T-helper 1 cell treated with Interleukin-12 subunit alpha and Interleukin-12 subunit beta and Interleukin-4 antibody, amounts not matched to agents 30 μg/mL and 1 μg/mL, for 36 hours (primary cell): ENCODE results near the gene KRT81.
"Not testable (repeated sequence)": the region's sequence is repeated elsewhere in the genome, so short reads cannot be mapped to it uniquely, and the experiment has no call there.

Experiments
- H3K27ac Mint-ChIP-seq: one replicate; pipeline ENCODE4 v1.8.0; 2021; ENCODE audit warnings: mild to moderate bottlenecking, mixed read lengths
- H3K27me3 Mint-ChIP-seq: one replicate; pipeline ENCODE4 v1.8.0; 2021; ENCODE audit warnings: low read depth, mixed read lengths
- H3K36me3 Mint-ChIP-seq: one replicate; pipeline ENCODE4 v1.8.0; 2021; ENCODE audit warnings: low read depth, mixed read lengths
- H3K4me1 Mint-ChIP-seq: one replicate; pipeline ENCODE4 v1.8.0; 2021; ENCODE audit warnings: low read depth, mixed read lengths
- H3K4me3 Mint-ChIP-seq: one replicate; pipeline ENCODE4 v1.8.0; 2021; ENCODE audit warnings: mild to moderate bottlenecking, moderate library complexity, mixed read lengths
- H3K9me3 Mint-ChIP-seq: one replicate; pipeline ENCODE4 v1.8.0; 2021; ENCODE audit warnings: mixed read lengths

The KRT81 gene

GRCh38 chr12:52296572-52297215 is 5.4 kb upstream of the KRT81 start:
- Mint-ChIP-seq H3K4me3 (no peak overlapping the region), H3K36me3 (peaks cover 2% of the 10 kb centered on the region), H3K27ac (no peak overlapping the region), H3K4me1 (peaks cover 6% of the 10 kb centered on the region), H3K27me3 (peaks cover 57% of the 10 kb centered on the region), H3K9me3 (no peaks in the 10 kb centered on the region)

GRCh38 chr12:52295663-52296062 is 4.3 kb upstream of the KRT81 start:
- Mint-ChIP-seq H3K36me3 (peaks cover 2% of the 10 kb centered on the region), H3K9me3 (no peaks in the 10 kb centered on the region), H3K27ac (no peak overlapping the region), H3K27me3 (peaks cover 61% of the 10 kb centered on the region), H3K4me1 (peaks cover 6% of the 10 kb centered on the region), H3K4me3 (no peak overlapping the region)

GRCh38 chr12:52294803-52295202 is 3.5 kb upstream of the KRT81 start:
- Mint-ChIP-seq H3K4me1 (peaks cover 6% of the 10 kb centered on the region), H3K9me3 (no peaks in the 10 kb centered on the region), H3K36me3 (peaks cover 2% of the 10 kb centered on the region), H3K4me3 (no peak overlapping the region), H3K27ac (no peak overlapping the region), H3K27me3 (peaks cover 59% of the 10 kb centered on the region)

- Mint-ChIP-seq H3K27me3 (peaks cover 51% of the 10 kb centered on the region), H3K4me3 (no peak overlapping the region), H3K9me3 (no peaks in the 10 kb centered on the region), H3K36me3 (peaks cover 2% of the 10 kb centered on the region), H3K4me1 (peaks cover 6% of the 10 kb centered on the region), H3K27ac (no peak overlapping the region)
Measured at GRCh38 chr12:52293926-52294325, 2.6 kb upstream of the KRT81 start.

GRCh38 chr12:52290483-52291134 is 725 bp downstream of the KRT81 start:
- Mint-ChIP-seq H3K4me1 (peaks cover 10% of the 10 kb centered on the region), H3K27me3 (peaks cover 27% of the 10 kb centered on the region)
- H3K4me3 Mint-ChIP-seq, H3K9me3 Mint-ChIP-seq, H3K27ac Mint-ChIP-seq, H3K36me3 Mint-ChIP-seq: not testable (repeated sequence)

GRCh38 chr12:52287816-52288805 is 3.2 kb downstream of the KRT81 start:
- H3K27me3 Mint-ChIP-seq = peaks cover 17% of the 10 kb centered on the region
- H3K9me3 Mint-ChIP-seq, H3K36me3 Mint-ChIP-seq, H3K4me3 Mint-ChIP-seq, H3K27ac Mint-ChIP-seq, H3K4me1 Mint-ChIP-seq: not testable (repeated sequence)

GRCh38 chr12:52286857-52287785 is 4.2 kb downstream of the KRT81 start:
- H3K27ac Mint-ChIP-seq, H3K4me1 Mint-ChIP-seq: not testable (repeated sequence)

GRCh38 chr12:52285851-52286530 is 5.3 kb downstream of the KRT81 start:
- peaks cover 3% of the 10 kb centered on the region for H3K27me3 Mint-ChIP-seq
- no peaks in the 10 kb centered on the region for H3K36me3 Mint-ChIP-seq
- no peak overlapping the region for H3K27ac Mint-ChIP-seq
- H3K4me1 Mint-ChIP-seq = peaks cover 6% of the 10 kb centered on the region
- no peaks in the 10 kb centered on the region for H3K9me3 Mint-ChIP-seq
- no peak overlapping the region for H3K4me3 Mint-ChIP-seq

More at GRCh38 chr12:52286857-52287785, 4.2 kb downstream of the KRT81 start:
- not testable (repeated sequence) for H3K36me3 Mint-ChIP-seq, H3K4me3 Mint-ChIP-seq, H3K9me3 Mint-ChIP-seq
- H3K27me3 Mint-ChIP-seq = peaks cover 11% of the 10 kb centered on the region

GRCh38 chr12:52285172-52285745 is 6.1 kb downstream of the KRT81 start:
- no peak overlapping the region for H3K4me3 Mint-ChIP-seq
- no peaks in the 10 kb centered on the region for H3K36me3 Mint-ChIP-seq
- H3K27me3 Mint-ChIP-seq = peaks cover 5% of the 10 kb centered on the region
- H3K4me1 Mint-ChIP-seq = peaks cover 6% of the 10 kb centered on the region
- no peak overlapping the region for H3K27ac Mint-ChIP-seq
- H3K9me3 Mint-ChIP-seq = no peaks in the 10 kb centered on the region

- H3K4me1 Mint-ChIP-seq = peaks cover 6% of the 10 kb centered on the region
- no peaks in the 10 kb centered on the region for H3K36me3 Mint-ChIP-seq
- H3K4me3 Mint-ChIP-seq = no peak overlapping the region
- H3K9me3 Mint-ChIP-seq = no peaks in the 10 kb centered on the region
- peaks cover 11% of the 10 kb centered on the region for H3K27me3 Mint-ChIP-seq
- H3K27ac Mint-ChIP-seq = no peak overlapping the region
Measured at GRCh38 chr12:52284562-52285171, 6.7 kb downstream of the KRT81 start.

GRCh38 chr12:52280796-52281560 is 10.4 kb downstream of the KRT81 start:
- Mint-ChIP-seq H3K4me1 (peaks cover 10% of the 10 kb centered on the region), H3K27ac (no peak overlapping the region), H3K4me3 (no peak overlapping the region), H3K9me3 (no peaks in the 10 kb centered on the region), H3K36me3 (no peaks in the 10 kb centered on the region), H3K27me3 (peaks cover 40% of the 10 kb centered on the region)

GRCh38 chr12:52280319-52280795 is 11.0 kb downstream of the KRT81 start:
- Mint-ChIP-seq H3K27ac (no peak overlapping the region), H3K27me3 (peaks cover 37% of the 10 kb centered on the region), H3K36me3 (no peaks in the 10 kb centered on the region), H3K4me1 (peaks cover 10% of the 10 kb centered on the region), H3K9me3 (no peaks in the 10 kb centered on the region), H3K4me3 (no peak overlapping the region)
